Measurements from ENCODE around the gene STX10.

STX10 gene

DNA sequence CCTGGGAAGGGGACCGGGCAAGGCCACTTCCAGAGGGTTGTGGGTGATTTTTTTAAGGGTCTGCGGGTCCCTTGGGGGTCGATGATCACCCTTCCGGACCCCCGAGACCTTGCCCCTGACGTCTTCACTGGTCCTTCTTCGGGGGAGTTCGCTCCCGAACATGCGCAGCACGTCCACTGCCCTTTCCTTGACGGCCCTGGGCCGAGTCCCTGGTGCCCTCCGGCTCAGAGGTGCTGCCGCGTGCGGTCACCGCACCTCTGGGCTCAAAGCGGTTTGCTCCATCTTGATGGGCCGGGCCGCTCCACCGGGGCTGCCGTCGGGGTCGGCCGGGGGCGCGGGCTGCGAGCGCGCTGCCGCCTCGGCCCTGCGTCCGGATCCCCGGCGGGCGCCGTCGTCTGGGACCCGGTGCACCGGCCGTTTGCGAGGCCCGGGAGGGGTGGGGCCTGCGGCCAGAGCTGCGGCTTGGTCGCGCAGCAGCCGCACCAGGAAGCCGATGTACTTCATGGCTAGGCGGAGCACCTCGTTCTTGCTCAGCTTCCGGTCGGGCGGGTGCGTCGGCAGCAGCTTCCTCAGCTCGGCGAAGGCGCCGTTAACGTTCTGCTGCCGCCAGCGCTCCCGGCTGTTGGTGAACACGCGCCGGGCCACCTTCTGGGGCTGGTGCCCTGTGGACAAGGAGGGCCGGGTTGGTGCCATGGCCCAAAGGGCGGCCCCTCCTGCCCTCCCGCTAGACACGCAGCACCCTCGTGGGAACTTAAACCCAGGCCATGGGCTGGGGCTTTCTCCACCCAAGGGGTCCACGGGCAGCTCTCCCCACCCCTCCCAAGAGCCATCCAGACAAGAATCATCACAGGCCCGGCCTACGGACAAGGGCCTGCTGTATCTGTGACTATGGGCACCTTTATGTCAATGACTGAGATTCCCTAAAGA, 50.8 kb downstream of the STX10 start:
- peaks cover 64% of the 10 kb centered on the region for H3K4me1 ChIP-seq (ENCODE audit: insufficient read depth, low read length, severe bottlenecking)
- H3F3A ChIP-seq (ENCODE audit: insufficient read depth, low read length) = no peaks in the 10 kb centered on the region
- H3K9me2 ChIP-seq (ENCODE audit: low read depth, low read length) = no peaks in the 10 kb centered on the region
- H3K36me3 ChIP-seq (ENCODE audit: insufficient read depth, low read length) = peaks cover 11% of the 10 kb centered on the region; the same call in 1 of the 2 replicates
- H3K79me2 ChIP-seq (ENCODE audit: insufficient read depth, low read length) = no peaks in the 10 kb centered on the region
- H4K20me1 ChIP-seq (ENCODE audit: insufficient read depth, low read length) = no peaks in the 10 kb centered on the region
- peak overlapping the region; percentile 50 for H3K4me3 ChIP-seq (ENCODE audit: low read depth, low read length, poor library complexity, severe bottlenecking)
- peaks cover 7% of the 10 kb centered on the region; the same call in 1 of the 2 replicates for H3K27me3 ChIP-seq (ENCODE audit: insufficient read depth, low read length)
- peak overlapping the region; percentile 67 for H3K4me2 ChIP-seq (ENCODE audit: low read length)
- H3K9me3 ChIP-seq (ENCODE audit: low read length) = no peaks in the 10 kb centered on the region
- H2AFZ ChIP-seq (ENCODE audit: low read length) = no peak overlapping the region
- peak overlapping the region; percentile 68 for H3K27ac ChIP-seq (ENCODE audit: low read depth, low read length, poor library complexity, severe bottlenecking)
- TF ChIP-seq, protein P1, sequence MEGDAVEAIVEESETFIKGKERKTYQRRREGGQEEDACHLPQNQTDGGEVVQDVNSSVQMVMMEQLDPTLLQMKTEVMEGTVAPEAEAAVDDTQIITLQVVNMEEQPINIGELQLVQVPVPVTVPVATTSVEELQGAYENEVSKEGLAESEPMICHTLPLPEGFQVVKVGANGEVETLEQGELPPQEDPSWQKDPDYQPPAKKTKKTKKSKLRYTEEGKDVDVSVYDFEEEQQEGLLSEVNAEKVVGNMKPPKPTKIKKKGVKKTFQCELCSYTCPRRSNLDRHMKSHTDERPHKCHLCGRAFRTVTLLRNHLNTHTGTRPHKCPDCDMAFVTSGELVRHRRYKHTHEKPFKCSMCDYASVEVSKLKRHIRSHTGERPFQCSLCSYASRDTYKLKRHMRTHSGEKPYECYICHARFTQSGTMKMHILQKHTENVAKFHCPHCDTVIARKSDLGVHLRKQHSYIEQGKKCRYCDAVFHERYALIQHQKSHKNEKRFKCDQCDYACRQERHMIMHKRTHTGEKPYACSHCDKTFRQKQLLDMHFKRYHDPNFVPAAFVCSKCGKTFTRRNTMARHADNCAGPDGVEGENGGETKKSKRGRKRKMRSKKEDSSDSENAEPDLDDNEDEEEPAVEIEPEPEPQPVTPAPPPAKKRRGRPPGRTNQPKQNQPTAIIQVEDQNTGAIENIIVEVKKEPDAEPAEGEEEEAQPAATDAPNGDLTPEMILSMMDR (IDR thresholded peaks at IDR 0.05; ENCODE audit: low read length) = no peak
- no peak for TF ChIP-seq EZH2 (IDR thresholded peaks at IDR 0.05; ENCODE audit: borderline replicate concordance, low read length)
- H3K9ac ChIP-seq (ENCODE audit: low read length) = peak overlapping the region; percentile 55; the same call in 1 of the 2 replicates

DNA sequence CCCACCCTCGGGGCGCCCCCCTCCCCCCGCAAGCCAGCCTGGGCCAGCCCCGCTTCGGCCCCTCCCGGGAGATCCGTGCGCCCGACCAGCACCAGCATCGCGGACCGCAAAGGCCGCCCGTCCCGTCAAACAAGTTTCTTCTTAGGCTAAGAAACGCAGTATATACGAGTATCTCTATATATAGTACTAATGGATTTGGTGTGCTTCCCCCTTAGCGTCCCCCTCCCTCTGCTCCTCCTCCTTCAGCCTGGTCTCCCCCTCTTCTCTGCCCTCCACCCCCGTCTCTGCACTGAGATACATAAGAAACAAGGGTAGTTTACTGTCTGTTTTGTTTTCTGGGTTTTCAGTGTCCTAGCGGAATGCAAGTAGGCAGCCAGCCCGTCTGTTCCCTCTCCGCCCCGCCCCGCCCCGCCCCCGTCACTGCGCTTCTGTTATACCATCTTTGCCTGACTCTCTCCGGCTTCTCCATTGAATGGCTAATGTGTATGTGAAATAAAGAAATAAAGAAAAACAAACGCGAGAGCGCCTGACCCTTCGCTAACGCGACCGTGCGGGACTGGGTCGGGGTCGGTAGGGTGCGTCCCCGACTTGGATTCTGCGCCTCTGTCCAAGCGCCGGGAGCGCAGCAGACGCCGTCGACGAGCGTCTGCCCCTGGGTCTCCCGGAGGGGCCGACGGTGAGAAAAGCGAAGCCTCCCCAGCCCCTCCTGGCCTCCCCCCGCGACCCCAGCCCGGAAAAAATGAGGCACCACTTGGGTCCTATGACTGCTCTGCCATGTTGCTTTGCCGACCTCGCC, 51.7 kb downstream of the STX10 start:
- Histone ChIP-seq H4K20me1 (ENCODE audit: insufficient read depth, low read length) (no peaks in the 10 kb centered on the region), H3K9ac (ENCODE audit: low read length) (no peak overlapping the region; the same call in 1 of the 2 replicates), H3K4me2 (ENCODE audit: low read length) (peak overlapping the region; percentile 67), H2AFZ (ENCODE audit: low read length) (no peak overlapping the region), H3F3A (ENCODE audit: insufficient read depth, low read length) (no peaks in the 10 kb centered on the region), H3K79me2 (ENCODE audit: insufficient read depth, low read length) (no peaks in the 10 kb centered on the region), H3K4me3 (ENCODE audit: low read depth, low read length, poor library complexity, severe bottlenecking) (peak overlapping the region; percentile 50), H3K9me2 (ENCODE audit: low read depth, low read length) (no peaks in the 10 kb centered on the region), H3K4me1 (ENCODE audit: insufficient read depth, low read length, severe bottlenecking) (peaks cover 55% of the 10 kb centered on the region), H3K9me3 (ENCODE audit: low read length) (no peaks in the 10 kb centered on the region), H3K36me3 (ENCODE audit: insufficient read depth, low read length) (peaks cover 11% of the 10 kb centered on the region; the same call in 1 of the 2 replicates), H3K27ac (ENCODE audit: low read depth, low read length, poor library complexity, severe bottlenecking) (no peak overlapping the region), H3K27me3 (ENCODE audit: insufficient read depth, low read length) (peaks cover 7% of the 10 kb centered on the region; the same call in 1 of the 2 replicates)
- TF ChIP-seq EZH2 (IDR thresholded peaks at IDR 0.05; ENCODE audit: borderline replicate concordance, low read length) = no peak
- TF ChIP-seq, protein P1 (IDR thresholded peaks at IDR 0.05; ENCODE audit: low read length) = no peak

DNA sequence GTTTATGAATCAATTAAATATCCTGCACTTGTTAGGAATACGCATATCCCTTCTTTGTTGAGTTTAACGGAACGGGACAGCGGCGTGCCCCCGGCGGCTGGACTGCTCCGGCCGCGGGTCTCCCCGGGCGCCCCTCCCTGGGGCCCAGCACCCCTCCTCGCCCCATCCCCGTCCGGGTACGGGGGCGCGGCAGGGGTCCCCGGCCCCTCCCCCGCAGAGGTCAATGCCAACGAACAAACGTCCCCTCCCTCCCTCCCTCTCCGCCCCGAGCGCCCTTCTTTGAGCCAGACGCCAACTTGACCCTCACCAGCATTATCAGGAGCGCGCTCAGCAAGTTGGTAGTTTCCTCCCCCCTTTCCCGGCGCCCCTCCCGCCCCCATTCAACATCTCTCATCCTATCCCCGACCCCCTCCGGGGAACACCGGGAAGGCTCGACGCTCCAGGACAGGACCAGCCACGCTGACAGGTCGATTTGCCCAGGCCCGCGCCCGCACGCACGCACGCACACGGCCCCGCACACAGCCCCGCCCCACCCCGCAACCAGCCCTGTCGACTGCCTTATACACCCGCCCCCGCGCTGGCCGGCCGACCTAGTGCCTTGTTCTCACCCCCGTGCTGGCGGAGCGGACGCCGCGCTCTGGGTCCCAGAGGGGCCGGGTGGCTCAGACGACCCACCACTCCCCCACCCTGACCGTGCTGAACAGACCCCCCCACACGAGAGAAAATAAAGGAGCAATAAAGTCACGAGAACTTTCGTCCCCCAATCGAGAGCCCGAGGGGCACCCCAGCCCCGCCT, 52.5 kb downstream of the STX10 start:
- Histone ChIP-seq H3K27me3 (ENCODE audit: insufficient read depth, low read length) (peaks cover 7% of the 10 kb centered on the region; the same call in 1 of the 2 replicates), H3K9ac (ENCODE audit: low read length) (no peak overlapping the region), H3K4me1 (ENCODE audit: insufficient read depth, low read length, severe bottlenecking) (peaks cover 47% of the 10 kb centered on the region), H4K20me1 (ENCODE audit: insufficient read depth, low read length) (no peaks in the 10 kb centered on the region), H3K36me3 (ENCODE audit: insufficient read depth, low read length) (peaks cover 11% of the 10 kb centered on the region; the same call in 1 of the 2 replicates), H3K4me3 (ENCODE audit: low read depth, low read length, poor library complexity, severe bottlenecking) (no peak overlapping the region), H3K4me2 (ENCODE audit: low read length) (no peak overlapping the region), H3K9me2 (ENCODE audit: low read depth, low read length) (no peaks in the 10 kb centered on the region), H3K79me2 (ENCODE audit: insufficient read depth, low read length) (no peaks in the 10 kb centered on the region), H3K27ac (ENCODE audit: low read depth, low read length, poor library complexity, severe bottlenecking) (no peak overlapping the region), H3F3A (ENCODE audit: insufficient read depth, low read length) (no peaks in the 10 kb centered on the region), H3K9me3 (ENCODE audit: low read length) (no peaks in the 10 kb centered on the region), H2AFZ (ENCODE audit: low read length) (no peak overlapping the region)
- TF ChIP-seq, protein P1 (IDR thresholded peaks at IDR 0.05; ENCODE audit: low read length) = no peak
- no peak for TF ChIP-seq EZH2 (IDR thresholded peaks at IDR 0.05; ENCODE audit: borderline replicate concordance, low read length)
